VCaP (cell line): ENCODE measurements around the gene VPS16.

ENCODE experiments used
- H3K27ac ChIP-seq: fragments of 450-650 bp; 2 replicates; pipeline ENCODE4 v1.5.1; 2017
- TF ChIP-seq, protein P1 (sequence below): fragments of 450-650 bp; conservative IDR thresholded peaks from 2 replicates; pipeline ENCODE4 v1.5.1; 2017; ENCODE audit warnings: mild to moderate bottlenecking, moderate library complexity

The VPS16 gene

GRCh38 chr20:2797136-2797983, 43.2 kb upstream of the VPS16 start:
- H3K27ac ChIP-seq = no peak overlapping the region
- TF ChIP-seq, protein P1, sequence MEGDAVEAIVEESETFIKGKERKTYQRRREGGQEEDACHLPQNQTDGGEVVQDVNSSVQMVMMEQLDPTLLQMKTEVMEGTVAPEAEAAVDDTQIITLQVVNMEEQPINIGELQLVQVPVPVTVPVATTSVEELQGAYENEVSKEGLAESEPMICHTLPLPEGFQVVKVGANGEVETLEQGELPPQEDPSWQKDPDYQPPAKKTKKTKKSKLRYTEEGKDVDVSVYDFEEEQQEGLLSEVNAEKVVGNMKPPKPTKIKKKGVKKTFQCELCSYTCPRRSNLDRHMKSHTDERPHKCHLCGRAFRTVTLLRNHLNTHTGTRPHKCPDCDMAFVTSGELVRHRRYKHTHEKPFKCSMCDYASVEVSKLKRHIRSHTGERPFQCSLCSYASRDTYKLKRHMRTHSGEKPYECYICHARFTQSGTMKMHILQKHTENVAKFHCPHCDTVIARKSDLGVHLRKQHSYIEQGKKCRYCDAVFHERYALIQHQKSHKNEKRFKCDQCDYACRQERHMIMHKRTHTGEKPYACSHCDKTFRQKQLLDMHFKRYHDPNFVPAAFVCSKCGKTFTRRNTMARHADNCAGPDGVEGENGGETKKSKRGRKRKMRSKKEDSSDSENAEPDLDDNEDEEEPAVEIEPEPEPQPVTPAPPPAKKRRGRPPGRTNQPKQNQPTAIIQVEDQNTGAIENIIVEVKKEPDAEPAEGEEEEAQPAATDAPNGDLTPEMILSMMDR = no peak

GRCh38 chr20:2798095-2798805, 42.3 kb upstream of the VPS16 start:
- H3K27ac ChIP-seq = no peak overlapping the region
- TF ChIP-seq, protein P1 = no peak

DNA sequence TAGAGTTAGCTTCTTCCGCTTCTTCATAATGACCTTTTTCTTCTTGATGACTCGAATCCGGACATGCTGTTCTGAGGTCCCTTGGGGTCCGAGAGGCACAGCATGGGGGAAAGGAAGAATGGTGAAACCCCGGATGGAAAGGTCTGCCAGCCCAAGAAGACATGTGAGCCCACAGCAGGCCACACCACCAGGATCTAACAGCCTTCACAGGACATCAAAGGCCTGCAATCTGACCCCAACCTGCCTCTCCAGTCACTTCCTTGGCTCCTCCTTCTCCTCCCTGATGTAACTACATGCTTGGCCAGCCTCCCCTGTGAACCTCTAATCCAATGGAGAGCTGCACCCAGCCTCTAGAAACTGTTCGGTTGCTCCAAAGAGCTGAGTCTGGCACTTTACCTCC, 41.7 kb upstream of the VPS16 start:
- TF ChIP-seq, protein P1 = no peak
- H3K27ac ChIP-seq = no peak overlapping the region

- TF ChIP-seq, protein P1 = no peak
- no peak overlapping the region for H3K27ac ChIP-seq
Measured at GRCh38 chr20:2799271-2799670, 41.3 kb upstream of the VPS16 start.

GRCh38 chr20:2799688-2800520, 40.6 kb upstream of the VPS16 start:
- TF ChIP-seq, protein P1 = no peak
- H3K27ac ChIP-seq = no peak overlapping the region

DNA sequence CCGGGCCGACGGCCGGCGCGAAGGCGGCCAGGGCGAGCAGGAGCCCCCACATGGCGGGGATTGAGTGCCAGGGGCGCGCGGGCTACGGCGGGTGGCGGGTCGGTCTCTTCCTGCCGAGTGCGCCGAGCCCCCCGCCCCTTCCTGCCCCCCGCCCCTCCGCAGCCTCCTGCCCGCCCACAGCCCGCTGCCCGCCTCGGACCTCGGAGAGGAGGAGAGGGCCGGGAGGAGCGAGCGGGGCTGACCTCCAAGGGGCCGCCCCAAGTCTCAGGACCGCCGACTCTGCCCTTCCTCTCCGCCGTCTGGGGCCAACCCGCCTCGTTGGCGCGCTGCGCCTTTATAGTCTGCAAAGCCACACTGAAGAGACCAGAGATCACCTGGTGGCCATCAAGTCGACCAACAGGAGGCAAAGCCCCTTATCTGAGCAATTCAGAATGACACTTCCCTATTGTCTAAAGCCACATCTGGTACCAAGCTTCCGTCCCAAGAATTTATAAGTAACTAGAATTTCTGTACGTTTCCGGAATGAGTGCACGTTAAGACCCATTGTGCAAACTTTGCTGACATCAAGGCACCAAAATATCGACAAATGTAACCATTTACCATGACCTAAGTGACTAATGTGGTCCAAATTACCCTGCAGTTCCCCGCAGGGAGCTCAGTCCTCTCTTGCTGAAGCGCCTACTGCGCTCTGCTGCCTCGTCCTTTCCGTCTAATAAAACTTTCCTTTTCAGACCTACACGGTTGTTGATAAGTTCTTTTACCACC, 39.8 kb upstream of the VPS16 start, which contains the start of gene CPXM1:
Gene CPXM1, minus strand, starts transcription at position 107 of the 765 bp plus-strand sequence. Its CDS starts 55 bp downstream, at position 52.
- TF ChIP-seq, protein P1 = no peak
- no peak within 1 kb of the TSS for H3K27ac ChIP-seq
